Mesendoderm (in vitro differentiated cells): ENCODE measurements around the gene KRTAP10-11.

Experiments used
- DNase-seq: peaks from one replicate; pipeline ENCODE4 v3.0.0; 2013
- H2AK5ac ChIP-seq: 2 replicates; pipeline ENCODE4 v1.6.1; 2013; ENCODE audit warnings: low read length, inconsistent platforms
- H2BK120ac ChIP-seq: 2 replicates; pipeline ENCODE4 v1.6.1; 2013; ENCODE audit warnings: low read depth, mild to moderate bottlenecking, low read length, moderate library complexity, mixed read lengths
- H2BK15ac ChIP-seq: replicated peaks from 2 replicates; pipeline ENCODE4 v1.6.1; 2013; ENCODE audit warnings: low read depth, mild to moderate bottlenecking, moderate library complexity
- H2BK5ac ChIP-seq: 2 replicates; pipeline ENCODE4 v1.6.1; 2013; ENCODE audit warnings: low read length, inconsistent platforms
- H3K18ac ChIP-seq: 2 replicates; pipeline ENCODE4 v1.6.1; 2013; ENCODE audit warnings: mild to moderate bottlenecking, low read length, mixed read lengths
- H3K23ac ChIP-seq: one replicate; pipeline ENCODE4 v1.6.1; 2013; ENCODE audit warnings: low read length
- H3K27ac ChIP-seq: 2 replicates; pipeline ENCODE4 v1.5.1; 2013; ENCODE audit warnings: low read depth, mild to moderate bottlenecking, inconsistent platforms, low read length, moderate library complexity
- H3K27me3 ChIP-seq: 2 replicates; pipeline ENCODE4 v1.6.1; 2013; ENCODE audit warnings: low read length, control low read depth, mild to moderate bottlenecking, inconsistent platforms; ENCODE audit not compliant: insufficient read depth, poor library complexity
- H3K36me3 ChIP-seq: 2 replicates; pipeline ENCODE4 v1.6.1; 2013; ENCODE audit warnings: low read length, inconsistent platforms; ENCODE audit not compliant: control insufficient read depth, insufficient read depth
- H3K4ac ChIP-seq: one replicate; pipeline ENCODE4 v1.6.1; 2013; ENCODE audit warnings: low read depth, mild to moderate bottlenecking, low read length, moderate library complexity
- H3K4me1 ChIP-seq: 2 replicates; pipeline ENCODE4 v1.6.1; 2013; ENCODE audit warnings: low read depth, low read length, inconsistent platforms; ENCODE audit not compliant: control insufficient read depth
- H3K4me2 ChIP-seq: 2 replicates; pipeline ENCODE4 v1.6.1; 2013; ENCODE audit warnings: low read length
- H3K4me3 ChIP-seq: 2 replicates; pipeline ENCODE4 v1.5.1; 2013; ENCODE audit warnings: mild to moderate bottlenecking, low read length
- H3K56ac ChIP-seq: one replicate; pipeline ENCODE4 v1.6.1; 2013; ENCODE audit warnings: low read length
- H3K79me1 ChIP-seq: 2 replicates; pipeline ENCODE4 v1.6.1; 2013; ENCODE audit warnings: low read length, inconsistent platforms
- H3K79me2 ChIP-seq: 2 replicates; pipeline ENCODE4 v1.6.1; 2013; ENCODE audit warnings: mild to moderate bottlenecking, low read length; ENCODE audit not compliant: control insufficient read depth, insufficient read depth
- H3K9ac ChIP-seq: 2 replicates; pipeline ENCODE4 v1.6.1; 2013; ENCODE audit warnings: low read length, inconsistent platforms
- H4K5ac ChIP-seq: one replicate; pipeline ENCODE4 v1.6.1; 2013; ENCODE audit warnings: low read length
- H4K8ac ChIP-seq: one replicate; pipeline ENCODE4 v1.6.1; 2013; ENCODE audit warnings: low read depth, mild to moderate bottlenecking, control low read depth, low read length, moderate library complexity
- WGBS: extraction: QIAGEN DNeasy Blood & Tissue Kit; methylation state at CpG from one replicate; pipeline ENCODE4 v1.1.7; 2013; ENCODE audit warnings: low lambda C conversion rate, missing lambda C conversion rate; ENCODE audit not compliant: insufficient coverage; ENCODE audit errors: extremely low coverage; 5-methylcytosine and 5-hydroxymethylcytosine counted together

Gene KRTAP10-11

DNA sequence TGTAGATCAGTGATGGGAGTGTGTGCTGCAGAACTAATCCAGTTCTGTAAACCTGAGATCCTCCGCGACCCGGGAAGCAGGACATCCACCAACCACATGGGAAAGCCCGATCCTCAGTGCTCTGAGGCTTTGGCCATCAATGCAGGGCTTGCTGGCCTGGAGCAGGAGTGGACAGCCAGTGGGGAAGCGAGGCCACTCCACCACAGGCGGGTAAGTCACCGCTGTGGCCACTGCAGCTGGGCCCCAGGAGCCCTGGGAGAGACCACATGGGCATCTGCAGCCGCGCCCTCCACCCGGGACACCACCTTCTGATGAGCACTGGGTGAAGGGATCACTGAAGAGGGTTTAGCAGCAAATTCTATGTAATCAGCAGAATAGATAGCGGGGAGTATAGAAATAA is 34.9 kb downstream of the KRTAP10-11 start:
- no peaks in the 10 kb centered on the region for H3K4me1 ChIP-seq
- no peak overlapping the region for H3K4ac ChIP-seq
- H2BK120ac ChIP-seq = no peak overlapping the region
- no peak overlapping the region for H3K27ac ChIP-seq
- no peak overlapping the region for H3K4me3 ChIP-seq
- no peak overlapping the region for H3K9ac ChIP-seq
- no peak overlapping the region for H3K23ac ChIP-seq
- no peak overlapping the region for H2AK5ac ChIP-seq
- H3K18ac ChIP-seq = no peak overlapping the region
- no peaks in the 10 kb centered on the region for H3K27me3 ChIP-seq
- no peaks in the 10 kb centered on the region for H3K79me1 ChIP-seq
- WGBS = no CpG with 5 or more reads among the region's 11 CpGs
- H4K8ac ChIP-seq = no peak overlapping the region
- H3K4me2 ChIP-seq = no peak overlapping the region
- no peak overlapping the region for H2BK15ac ChIP-seq
- H4K5ac ChIP-seq = no peak overlapping the region
- DNase-seq = no peak
- H3K56ac ChIP-seq = no peak overlapping the region
- no peaks in the 10 kb centered on the region for H3K36me3 ChIP-seq
- no peaks in the 10 kb centered on the region for H3K79me2 ChIP-seq
- no peak overlapping the region for H2BK5ac ChIP-seq

DNA sequence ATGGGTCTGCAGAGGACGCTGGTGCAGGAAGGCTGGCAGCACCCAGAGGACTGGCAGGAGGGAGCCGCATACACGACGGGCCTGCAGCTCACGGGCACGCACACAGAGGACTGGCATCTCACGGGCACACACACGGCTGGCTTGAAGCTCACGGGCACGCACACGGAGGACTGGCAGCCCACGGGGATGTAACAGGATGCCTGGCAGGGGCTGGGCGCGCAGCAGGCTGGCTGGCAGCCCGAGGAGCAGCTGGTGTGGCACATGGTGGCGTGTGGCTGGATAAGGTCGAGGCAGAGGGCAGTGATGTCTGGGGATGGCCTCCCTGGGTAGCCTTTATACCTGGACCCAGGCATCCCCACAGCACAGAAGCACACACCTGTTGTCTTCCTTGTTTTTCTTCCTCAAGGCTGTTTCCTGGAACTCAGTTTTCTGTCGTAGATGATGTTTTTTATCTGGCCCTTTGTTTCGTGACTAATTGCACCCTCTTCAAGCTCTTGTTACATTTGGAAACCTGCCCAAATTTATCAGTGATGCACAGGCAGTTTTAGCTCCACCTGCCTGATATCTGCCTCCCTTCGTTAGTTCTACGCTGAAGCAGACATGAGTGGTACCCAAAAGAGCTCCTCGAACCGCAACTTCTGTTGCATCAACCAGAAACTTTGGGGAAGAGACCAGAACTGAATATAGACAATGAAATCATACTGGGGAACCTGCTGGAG is 35.8 kb downstream of the KRTAP10-11 start, which contains the start of gene KRTAP12-1:
Gene KRTAP12-1, minus strand, starts transcription at position 303 of the 719 bp plus-strand sequence. Its CDS starts 40 bp downstream, at position 263.
- H3K36me3 ChIP-seq = no peaks in the 10 kb centered on the region
- WGBS = no CpG with 5 or more reads among the region's 23 CpGs
- no peak for DNase-seq
- H4K8ac ChIP-seq = no peak within 1 kb of the TSS
- no peak within 1 kb of the TSS for H2BK5ac ChIP-seq
- H3K4ac ChIP-seq = no peak within 1 kb of the TSS
- no peaks in the 10 kb centered on the region for H3K79me2 ChIP-seq
- no peaks in the 10 kb centered on the region for H3K79me1 ChIP-seq
- no peak within 1 kb of the TSS for H3K4me3 ChIP-seq
- no peaks in the 10 kb centered on the region for H3K27me3 ChIP-seq
- no peak within 1 kb of the TSS for H3K27ac ChIP-seq
- H3K23ac ChIP-seq = no peak within 1 kb of the TSS
- no peak within 1 kb of the TSS for H2BK120ac ChIP-seq
- H3K4me1 ChIP-seq = peaks cover 2% of the 10 kb centered on the region
- no peak within 1 kb of the TSS for H2AK5ac ChIP-seq
- H2BK15ac ChIP-seq = no peak within 1 kb of the TSS
- no peak within 1 kb of the TSS for H4K5ac ChIP-seq
- H3K9ac ChIP-seq = no peak within 1 kb of the TSS
- H3K18ac ChIP-seq = no peak within 1 kb of the TSS
- H3K56ac ChIP-seq = no peak within 1 kb of the TSS
- H3K4me2 ChIP-seq = no peak within 1 kb of the TSS

DNA sequence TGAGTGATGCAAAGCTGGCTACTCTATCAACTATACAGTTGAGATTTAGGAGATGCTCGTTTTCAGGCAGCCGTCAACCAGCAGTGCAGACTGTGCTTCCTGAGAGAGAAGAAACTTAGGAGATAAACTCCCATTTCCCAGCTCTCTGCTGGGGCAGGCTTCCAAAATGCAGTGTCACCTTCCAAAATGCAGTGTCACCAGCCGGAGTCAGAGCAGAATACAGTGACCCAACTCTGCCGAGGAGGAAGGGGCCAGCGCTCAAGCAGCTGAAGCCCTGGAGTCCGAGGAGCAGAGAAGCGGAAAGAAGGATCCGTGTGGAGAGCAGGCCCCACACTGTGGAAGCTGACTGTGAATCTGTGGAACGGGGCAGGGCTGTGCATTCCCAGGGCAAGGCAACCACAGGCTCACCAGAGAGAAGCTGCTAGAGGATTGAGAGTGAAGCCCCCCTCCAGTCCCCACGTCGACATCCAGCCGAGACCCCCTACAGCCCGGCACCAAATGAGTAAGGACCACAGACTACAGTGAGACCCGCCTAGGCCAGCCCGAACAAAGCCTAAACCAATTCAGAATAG is 36.5 kb downstream of the KRTAP10-11 start:
- Histone ChIP-seq H3K56ac (no peak overlapping the region), H3K4ac (no peak overlapping the region), H3K4me1 (peaks cover 5% of the 10 kb centered on the region), H3K9ac (no peak overlapping the region), H3K79me1 (no peaks in the 10 kb centered on the region), H2BK5ac (no peak overlapping the region), H3K18ac (no peak overlapping the region), H2AK5ac (no peak overlapping the region), H3K27ac (no peak overlapping the region), H4K8ac (no peak overlapping the region), H4K5ac (no peak overlapping the region), H3K36me3 (no peaks in the 10 kb centered on the region), H3K4me3 (no peak overlapping the region), H3K79me2 (no peaks in the 10 kb centered on the region), H3K27me3 (no peaks in the 10 kb centered on the region), H2BK15ac (no peak overlapping the region), H3K23ac (no peak overlapping the region), H3K4me2 (no peak overlapping the region), H2BK120ac (no peak overlapping the region)
- no peak for DNase-seq
- no CpG with 5 or more reads among the region's 15 CpGs for WGBS

DNA sequence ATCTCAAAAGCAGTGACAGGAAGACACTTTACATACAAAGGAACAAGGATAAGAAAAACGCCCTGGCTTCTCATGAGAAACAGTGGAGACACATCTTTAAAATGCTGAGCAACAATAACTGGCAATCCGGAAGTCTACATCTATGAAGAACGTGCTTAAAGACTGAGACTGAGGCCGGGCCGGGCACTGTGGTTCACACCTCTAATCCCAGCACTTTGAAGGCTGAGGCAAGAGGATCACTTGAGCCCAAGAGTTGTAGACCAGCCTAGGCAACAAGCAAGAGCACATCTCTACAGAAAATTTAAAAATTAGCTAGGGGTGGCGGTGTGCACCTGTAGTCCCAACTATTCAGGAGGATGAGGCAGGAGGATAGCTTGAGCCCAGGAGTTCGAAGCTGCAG is 37.9 kb downstream of the KRTAP10-11 start:
- Histone ChIP-seq H4K5ac (no peak overlapping the region), H3K56ac (no peak overlapping the region), H2BK15ac (no peak overlapping the region), H3K9ac (no peak overlapping the region), H3K4me2 (no peak overlapping the region), H3K79me1 (no peaks in the 10 kb centered on the region), H3K79me2 (no peaks in the 10 kb centered on the region), H3K18ac (no peak overlapping the region), H3K36me3 (no peaks in the 10 kb centered on the region), H3K4me1 (peaks cover 5% of the 10 kb centered on the region), H4K8ac (no peak overlapping the region), H3K27ac (no peak overlapping the region), H2BK120ac (no peak overlapping the region), H3K4me3 (no peak overlapping the region), H3K27me3 (no peaks in the 10 kb centered on the region), H2AK5ac (no peak overlapping the region), H3K4ac (no peak overlapping the region), H3K23ac (no peak overlapping the region), H2BK5ac (no peak overlapping the region)
- no CpG with 5 or more reads among the region's 7 CpGs for WGBS
- DNase-seq = no peak

DNA sequence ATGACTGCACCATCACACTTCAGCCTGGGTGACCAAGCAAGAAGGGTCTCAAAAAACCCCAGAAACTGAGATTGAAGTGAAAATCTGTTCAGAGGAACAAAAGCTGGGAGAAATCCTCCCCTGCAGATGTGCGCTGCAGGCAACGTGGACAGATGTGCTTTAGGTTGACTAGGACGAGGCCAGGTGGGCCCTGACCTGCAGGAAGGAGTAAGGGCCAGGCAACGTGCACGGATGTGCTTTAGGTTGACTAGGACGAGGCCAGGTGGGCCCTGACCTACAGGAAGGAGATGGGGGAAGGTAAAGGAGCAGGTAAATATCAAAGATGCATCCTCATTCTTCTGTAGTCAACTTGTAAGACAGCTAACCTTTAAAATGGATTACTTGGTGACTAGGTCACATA is 38.3 kb downstream of the KRTAP10-11 start:
- no peak overlapping the region for H2BK15ac ChIP-seq
- no peak overlapping the region for H3K56ac ChIP-seq
- H3K27me3 ChIP-seq = no peaks in the 10 kb centered on the region
- H4K5ac ChIP-seq = no peak overlapping the region
- no peak overlapping the region for H2BK120ac ChIP-seq
- no peak overlapping the region for H4K8ac ChIP-seq
- H3K4me1 ChIP-seq = peaks cover 5% of the 10 kb centered on the region
- H2AK5ac ChIP-seq = no peak overlapping the region
- H3K27ac ChIP-seq = no peak overlapping the region
- H2BK5ac ChIP-seq = no peak overlapping the region
- H3K4ac ChIP-seq = no peak overlapping the region
- no peak overlapping the region for H3K18ac ChIP-seq
- H3K4me3 ChIP-seq = no peak overlapping the region
- DNase-seq = no peak
- no peaks in the 10 kb centered on the region for H3K36me3 ChIP-seq
- no CpG with 5 or more reads among the region's 6 CpGs for WGBS
- H3K9ac ChIP-seq = no peak overlapping the region
- no peak overlapping the region for H3K4me2 ChIP-seq
- no peaks in the 10 kb centered on the region for H3K79me2 ChIP-seq
- no peak overlapping the region for H3K23ac ChIP-seq
- no peaks in the 10 kb centered on the region for H3K79me1 ChIP-seq
